KMS-11 (cell line): Measurements from ENCODE around the gene PRKAR2A.

Source experiments
- H2AFZ ChIP-seq: fragments of 200-600 bp; sonication (generic); 2 replicates; pipeline ENCODE4 v1.6.1; 2016; ENCODE audit warnings: antibody characterized with exemption, mixed run types, low read depth
- H3K27ac ChIP-seq: fragments of 200-600 bp; sonication (generic); 2 replicates; pipeline ENCODE4 v1.6.1; 2016; ENCODE audit warnings: mild to moderate bottlenecking, mixed run types
- H3K27me3 ChIP-seq: fragments of 200-600 bp; sonication (generic); 2 replicates; pipeline ENCODE4 v1.6.1; 2017; ENCODE audit warnings: mild to moderate bottlenecking, low read depth, mixed run types, moderate library complexity; ENCODE audit not compliant: insufficient read depth
- H3K36me3 ChIP-seq: fragments of 200-600 bp; sonication (generic); 2 replicates; pipeline ENCODE4 v1.6.1; 2017; ENCODE audit warnings: mild to moderate bottlenecking, mixed run types; ENCODE audit not compliant: insufficient read depth
- H3K4me1 ChIP-seq: fragments of 200-600 bp; sonication (generic); 2 replicates; pipeline ENCODE4 v1.6.1; 2016; ENCODE audit warnings: mild to moderate bottlenecking, low read depth, mixed run types; ENCODE audit not compliant: poor library complexity, severe bottlenecking
- H3K4me2 ChIP-seq: fragments of 200-600 bp; sonication (generic); 2 replicates; pipeline ENCODE4 v1.7.0; 2016; ENCODE audit warnings: mild to moderate bottlenecking, mixed run types
- H3K4me3 ChIP-seq: fragments of 200-600 bp; sonication (generic); IDR thresholded peaks from 2 replicates; pipeline ENCODE4 v1.6.1; 2017; ENCODE audit warnings: low read depth, low read length, mixed read lengths; ENCODE audit not compliant: insufficient read depth
- H3K79me2 ChIP-seq: fragments of 200-600 bp; sonication (generic); 2 replicates; pipeline ENCODE4 v1.6.1; 2016; ENCODE audit warnings: low read depth, mixed run types; ENCODE audit not compliant: insufficient read depth
- H3K9ac ChIP-seq: fragments of 200-600 bp; sonication (generic); 2 replicates; pipeline ENCODE4 v1.6.1; 2016; ENCODE audit warnings: mild to moderate bottlenecking, mixed run types
- H4K20me1 ChIP-seq: fragments of 200-600 bp; sonication (generic); 2 replicates; pipeline ENCODE4 v1.6.1; 2016; ENCODE audit warnings: mild to moderate bottlenecking, mixed run types; ENCODE audit not compliant: insufficient read depth
- TF ChIP-seq, protein P1 (sequence below): fragments of 200-600 bp; sonication (generic); conservative IDR thresholded peaks from 2 replicates; pipeline ENCODE4 v1.6.1; 2017; ENCODE audit warnings: low read depth, mild to moderate bottlenecking, antibody characterized with exemption, low read length, moderate library complexity, mixed read lengths

The PRKAR2A gene

DNA sequence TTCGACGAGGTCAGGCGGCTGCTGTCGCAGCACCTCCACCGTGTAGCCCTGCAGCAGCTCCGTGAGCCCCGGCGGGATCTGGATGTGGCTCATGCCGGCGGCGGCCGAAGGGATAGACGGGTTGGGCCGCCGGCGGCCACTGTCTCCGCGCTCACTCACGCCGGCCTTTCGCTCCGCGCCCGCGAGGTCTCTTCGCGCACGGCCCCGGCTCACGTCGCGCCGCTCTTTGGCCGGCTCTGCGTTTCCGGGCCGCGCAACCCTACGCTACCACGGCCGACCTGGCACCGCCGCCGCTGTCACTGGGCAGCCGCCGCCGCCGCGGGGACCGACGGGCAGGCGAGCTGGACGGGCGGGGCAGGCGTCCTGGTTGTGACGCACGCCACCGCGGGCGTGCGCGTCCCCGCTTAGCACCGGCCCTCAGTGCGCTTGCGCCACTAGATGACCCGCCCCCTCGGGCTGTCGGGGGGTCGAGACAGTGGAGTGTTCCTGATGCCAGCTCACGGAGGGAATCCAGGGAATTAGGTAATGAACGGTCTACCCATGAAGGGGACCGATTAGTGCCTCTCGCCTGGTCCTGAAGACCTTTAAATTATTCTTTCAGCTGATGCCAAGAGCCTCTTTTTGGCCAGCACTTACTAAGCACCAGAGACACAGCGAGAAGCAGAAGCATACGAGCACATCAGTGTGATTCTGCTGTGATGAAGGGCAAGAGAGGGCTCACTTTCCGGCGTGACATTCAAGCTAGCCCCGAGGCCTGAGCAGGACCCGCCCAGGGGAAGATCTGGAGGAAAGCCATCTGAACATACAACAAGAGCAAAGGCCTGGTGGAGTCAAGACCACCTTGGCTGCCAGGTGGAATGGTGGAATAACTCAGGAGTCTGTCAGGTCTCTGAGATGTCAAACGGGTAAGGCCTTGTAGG is at the start of gene PRKAR2A:
TSS of gene PRKAR2A (minus strand) at position 371 of the 920 bp plus-strand sequence. CDS start at position 93, 278 bp downstream.
- no peaks in the 10 kb centered on the region for H3K36me3 ChIP-seq

DNA sequence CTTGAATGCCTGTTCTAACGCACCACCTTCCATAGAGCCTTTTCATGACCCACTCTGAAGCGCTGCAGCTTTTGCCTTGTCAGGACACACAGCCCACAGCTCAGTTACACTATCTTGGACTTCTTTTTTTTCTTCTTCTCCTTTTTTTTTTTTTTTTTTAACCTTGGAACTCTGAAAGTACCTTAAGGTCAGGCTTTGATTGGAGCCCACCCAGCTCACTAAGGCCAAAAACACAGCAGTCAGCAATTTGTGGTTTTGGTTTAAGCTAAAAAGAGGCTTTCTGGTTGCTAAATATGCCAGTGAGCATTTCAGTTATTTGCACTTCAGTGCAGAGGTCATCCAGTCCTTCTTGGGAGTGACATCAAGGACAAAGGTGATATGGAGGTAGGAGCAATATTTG is 49.3 kb upstream of the PRKAR2A start:
- Histone ChIP-seq H2AFZ (no peak overlapping the region), H3K4me2 (peak overlapping the region; percentile 44), H3K36me3 (no peaks in the 10 kb centered on the region; the same call in 1 of the 2 replicates), H3K27me3 (no peaks in the 10 kb centered on the region), H3K4me3 (no peak overlapping the region), H3K9ac (no peak overlapping the region), H3K4me1 (peaks cover 34% of the 10 kb centered on the region), H3K79me2 (peaks cover 9% of the 10 kb centered on the region), H3K27ac (peak overlapping the region; percentile 62), H4K20me1 (no peaks in the 10 kb centered on the region)
- TF ChIP-seq, protein P1, sequence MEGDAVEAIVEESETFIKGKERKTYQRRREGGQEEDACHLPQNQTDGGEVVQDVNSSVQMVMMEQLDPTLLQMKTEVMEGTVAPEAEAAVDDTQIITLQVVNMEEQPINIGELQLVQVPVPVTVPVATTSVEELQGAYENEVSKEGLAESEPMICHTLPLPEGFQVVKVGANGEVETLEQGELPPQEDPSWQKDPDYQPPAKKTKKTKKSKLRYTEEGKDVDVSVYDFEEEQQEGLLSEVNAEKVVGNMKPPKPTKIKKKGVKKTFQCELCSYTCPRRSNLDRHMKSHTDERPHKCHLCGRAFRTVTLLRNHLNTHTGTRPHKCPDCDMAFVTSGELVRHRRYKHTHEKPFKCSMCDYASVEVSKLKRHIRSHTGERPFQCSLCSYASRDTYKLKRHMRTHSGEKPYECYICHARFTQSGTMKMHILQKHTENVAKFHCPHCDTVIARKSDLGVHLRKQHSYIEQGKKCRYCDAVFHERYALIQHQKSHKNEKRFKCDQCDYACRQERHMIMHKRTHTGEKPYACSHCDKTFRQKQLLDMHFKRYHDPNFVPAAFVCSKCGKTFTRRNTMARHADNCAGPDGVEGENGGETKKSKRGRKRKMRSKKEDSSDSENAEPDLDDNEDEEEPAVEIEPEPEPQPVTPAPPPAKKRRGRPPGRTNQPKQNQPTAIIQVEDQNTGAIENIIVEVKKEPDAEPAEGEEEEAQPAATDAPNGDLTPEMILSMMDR, result no peak

More for the DNA sequence above, at the start of gene PRKAR2A:
- Histone ChIP-seq H3K9ac (peak within 1 kb of the TSS; percentile 58; the same call in 1 of the 2 replicates), H3K4me3 (no peak within 1 kb of the TSS), H4K20me1 (no peaks in the 10 kb centered on the region), H2AFZ (peak within 1 kb of the TSS; percentile 78), H3K27me3 (no peaks in the 10 kb centered on the region), H3K79me2 (peaks cover 11% of the 10 kb centered on the region; the same call in 1 of the 2 replicates), H3K27ac (peak within 1 kb of the TSS; percentile 44; the same call in 1 of the 2 replicates), H3K4me2 (peak within 1 kb of the TSS; percentile 76), H3K4me1 (peaks cover 11% of the 10 kb centered on the region)
- TF ChIP-seq, protein P1, result no peak

DNA sequence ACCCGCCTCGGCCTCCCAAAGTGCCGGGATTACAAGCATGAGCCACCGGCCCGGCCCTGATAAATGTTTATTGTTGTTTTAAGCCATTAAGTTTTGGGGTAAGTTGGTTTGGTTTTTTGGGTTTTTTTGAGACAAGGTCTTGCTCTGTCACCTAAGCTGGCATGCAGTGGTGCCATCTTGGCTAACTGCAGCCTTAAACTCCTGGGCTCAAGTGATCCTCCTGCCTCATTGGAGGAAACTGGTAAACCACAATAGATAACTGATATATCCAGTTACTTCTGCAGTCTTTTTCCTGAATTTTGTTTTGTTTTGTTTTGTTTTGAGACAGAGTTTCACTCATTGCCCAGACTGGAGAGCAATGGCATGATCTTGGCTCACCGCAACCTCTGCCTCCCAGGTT is 46.8 kb upstream of the PRKAR2A start:
- H4K20me1 ChIP-seq, result no peaks in the 10 kb centered on the region
- H3K27me3 ChIP-seq, result no peaks in the 10 kb centered on the region
- H3K4me3 ChIP-seq, result no peak overlapping the region
- peaks cover 9% of the 10 kb centered on the region for H3K79me2 ChIP-seq
- no peak overlapping the region for H2AFZ ChIP-seq
- peaks cover 32% of the 10 kb centered on the region for H3K4me1 ChIP-seq
- no peak overlapping the region for H3K27ac ChIP-seq
- TF ChIP-seq, protein P1, result no peak
- no peak overlapping the region for H3K9ac ChIP-seq
- H3K4me2 ChIP-seq, result no peak overlapping the region
- no peaks in the 10 kb centered on the region; the same call in 1 of the 2 replicates for H3K36me3 ChIP-seq

DNA sequence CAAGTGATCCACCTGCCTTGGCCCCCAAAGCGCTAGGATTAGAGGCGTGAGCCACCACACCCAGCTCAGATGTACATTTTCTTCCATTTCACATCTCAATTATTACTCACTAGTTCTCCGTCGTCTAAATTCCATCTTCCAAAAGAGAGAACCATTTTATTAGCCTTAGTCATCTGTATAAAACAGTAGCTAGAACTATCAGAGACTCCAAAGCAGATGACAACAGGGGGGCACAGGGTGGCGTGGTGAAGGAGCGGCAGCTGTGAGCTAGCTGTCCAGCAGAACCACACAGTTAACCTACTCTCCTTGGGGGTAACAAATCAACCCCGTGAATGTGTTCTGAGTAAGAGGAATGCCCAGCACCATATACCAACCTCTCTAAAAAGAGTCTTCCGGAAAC is 43.9 kb upstream of the PRKAR2A start:
- Histone ChIP-seq H3K27ac (no peak overlapping the region), H4K20me1 (no peaks in the 10 kb centered on the region), H3K4me3 (no peak overlapping the region), H3K27me3 (no peaks in the 10 kb centered on the region), H3K4me1 (peaks cover 21% of the 10 kb centered on the region), H2AFZ (no peak overlapping the region), H3K4me2 (no peak overlapping the region), H3K9ac (no peak overlapping the region), H3K79me2 (no peaks in the 10 kb centered on the region), H3K36me3 (no peaks in the 10 kb centered on the region; the same call in 1 of the 2 replicates)
- TF ChIP-seq, protein P1, result no peak
